GM21390 (cell line): ENCODE measurements around the gene TIMM50.

Source experiments
- ATAC-seq: cut with Tn5 transposase; IDR thresholded peaks from one replicate; pipeline ENCODE4 v1.9.1; 2021; ENCODE audit not compliant: unreplicated experiment

The TIMM50 gene

GRCh38 chr19:39525205-39525604 lies 44.6 kb downstream of the TIMM50 start:
- no peak for ATAC-seq

- no peak for ATAC-seq
Measured at GRCh38 chr19:39531834-39532232, 51.2 kb downstream of the TIMM50 start.

GRCh38 chr19:39532233-39533002 lies 51.8 kb downstream of the TIMM50 start, which contains the start of gene EID2B:
EID2B (minus strand) TSS chr19:39532852; CDS start chr19:39532802, 50 bp downstream.
- ATAC-seq = peak; percentile 85

GRCh38 chr19:39533003-39533512 lies 52.4 kb downstream of the TIMM50 start:
- peak; percentile 6 for ATAC-seq

GRCh38 chr19:39533791-39534190 lies 53.2 kb downstream of the TIMM50 start:
- no peak for ATAC-seq

- ATAC-seq = no peak
Measured at GRCh38 chr19:39539165-39539517, 58.5 kb downstream of the TIMM50 start.

- ATAC-seq = peak; percentile 80
Measured at GRCh38 chr19:39539518-39540332, 59.1 kb downstream of the TIMM50 start, which contains the start of gene EID2. EID2 (minus strand) TSS chr19:39540161; CDS start chr19:39540079, 82 bp downstream.

GRCh38 chr19:39540333-39540673 lies 59.7 kb downstream of the TIMM50 start:
- ATAC-seq = no peak
